GM06990 (cell line): ENCODE results near the gene PARN.

Experiments used
- DNase-seq: peaks from one replicate; pipeline ENCODE4 v3.0.0-alpha.2; 2011; ENCODE audit not compliant: insufficient read length; ENCODE audit errors: extremely low read depth
- H3K27me3 ChIP-seq: replicated peaks from 2 replicates; pipeline ENCODE4 v1.6.0; 2011; ENCODE audit warnings: low read length; ENCODE audit not compliant: control insufficient read depth, insufficient read depth
- H3K36me3 ChIP-seq: 2 replicates; pipeline ENCODE4 v1.5.1; 2011; ENCODE audit warnings: low read length; ENCODE audit not compliant: control insufficient read depth, insufficient read depth
- H3K4me3 ChIP-seq: replicated peaks from 2 replicates; pipeline ENCODE4 v1.5.1; 2011; ENCODE audit warnings: low read depth, mild to moderate bottlenecking, control low read depth, low read length
- CTCF ChIP-seq: IDR thresholded peaks from 2 replicates; pipeline ENCODE4 v1.5.1; 2011; ENCODE audit warnings: low read length, control low read depth, mild to moderate bottlenecking, inconsistent platforms; ENCODE audit not compliant: insufficient read depth, poor library complexity, severe bottlenecking

PARN gene

GRCh38 chr16:14485811-14486519 is 144.1 kb downstream of the PARN start:
- H3K4me3 ChIP-seq = no peak overlapping the region
- no peak for DNase-seq
- peaks cover 3% of the 10 kb centered on the region for H3K36me3 ChIP-seq
- TF ChIP-seq CTCF = no peak
- no peaks in the 10 kb centered on the region for H3K27me3 ChIP-seq

GRCh38 chr16:14485121-14485551 is 144.9 kb downstream of the PARN start:
- DNase-seq = no peak
- Histone ChIP-seq H3K27me3 (no peaks in the 10 kb centered on the region), H3K4me3 (no peak overlapping the region), H3K36me3 (peaks cover 3% of the 10 kb centered on the region)
- no peak for TF ChIP-seq CTCF

- no peak for TF ChIP-seq CTCF
These were observed 146.2 kb downstream of the PARN start for GRCh38 chr16:14483819-14484385.

GRCh38 chr16:14476183-14476582 is 153.9 kb downstream of the PARN start:
- no peak for TF ChIP-seq CTCF
- Histone ChIP-seq H3K27me3 (no peaks in the 10 kb centered on the region), H3K4me3 (no peak overlapping the region), H3K36me3 (peaks cover 2% of the 10 kb centered on the region)
- DNase-seq = no peak

More at GRCh38 chr16:14483819-14484385, 146.2 kb downstream of the PARN start:
- H3K36me3 ChIP-seq = peaks cover 5% of the 10 kb centered on the region
- no peak for DNase-seq
- no peak overlapping the region for H3K4me3 ChIP-seq
- H3K27me3 ChIP-seq = no peaks in the 10 kb centered on the region

GRCh38 chr16:14475370-14476139 is 154.5 kb downstream of the PARN start:
- H3K27me3 ChIP-seq = no peaks in the 10 kb centered on the region
- H3K36me3 ChIP-seq = peaks cover 2% of the 10 kb centered on the region
- TF ChIP-seq CTCF = no peak
- no peak for DNase-seq
- no peak overlapping the region for H3K4me3 ChIP-seq
